Stimulated activated CD8-positive, alpha-beta memory T cell treated with anti-CD3 and anti-CD28 coated beads, Interleukin-12 subunit alpha, Interleukin-12 subunit beta, amount 100 ng/mL, for 24 hours (primary cell): ENCODE measurements around the gene GUCA2B.
A peak's percentile ranks its signal among the peaks of the same experiment; 100 is the strongest.

ENCODE experiments used
- DNase-seq: peaks from one replicate; pipeline ENCODE4 v3.0.0-alpha.2; 2020; ENCODE audit errors: extremely low read depth

GUCA2B gene

DNA sequence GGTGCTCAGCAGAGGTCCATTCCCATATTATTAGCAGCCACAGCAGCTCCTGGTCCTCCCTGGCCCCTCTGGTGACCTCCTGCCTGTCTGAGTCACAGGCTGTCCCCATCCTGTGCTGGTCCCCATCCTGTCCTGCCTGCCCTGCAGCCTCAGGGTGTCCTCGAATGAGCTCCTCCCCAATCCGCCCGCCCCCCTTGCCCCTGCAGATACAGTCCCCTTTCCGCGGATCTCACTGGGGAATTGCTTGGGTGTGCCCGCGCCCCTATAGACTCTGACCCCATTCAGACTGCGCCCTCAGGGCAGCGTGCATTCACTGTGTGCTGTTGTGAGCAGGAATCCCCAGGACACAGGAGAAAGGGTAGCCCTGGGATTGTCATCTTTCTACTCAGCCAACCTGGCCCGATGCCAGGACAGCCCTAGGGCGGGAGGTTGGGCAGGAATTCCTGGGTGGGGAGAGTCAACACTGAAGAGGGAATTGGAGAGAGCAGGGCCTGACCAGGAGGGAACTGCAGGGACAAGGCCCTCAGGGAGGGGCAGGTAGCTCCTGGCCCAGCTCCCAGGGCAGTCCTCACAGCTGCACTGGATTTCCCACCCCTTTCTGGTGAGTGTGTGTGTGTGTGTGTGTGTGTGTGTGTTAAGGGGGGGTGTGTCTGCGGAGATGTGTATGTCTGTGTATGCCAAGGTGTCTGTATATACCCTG, 12.5 kb downstream of the GUCA2B start:
- no peak for DNase-seq

DNA sequence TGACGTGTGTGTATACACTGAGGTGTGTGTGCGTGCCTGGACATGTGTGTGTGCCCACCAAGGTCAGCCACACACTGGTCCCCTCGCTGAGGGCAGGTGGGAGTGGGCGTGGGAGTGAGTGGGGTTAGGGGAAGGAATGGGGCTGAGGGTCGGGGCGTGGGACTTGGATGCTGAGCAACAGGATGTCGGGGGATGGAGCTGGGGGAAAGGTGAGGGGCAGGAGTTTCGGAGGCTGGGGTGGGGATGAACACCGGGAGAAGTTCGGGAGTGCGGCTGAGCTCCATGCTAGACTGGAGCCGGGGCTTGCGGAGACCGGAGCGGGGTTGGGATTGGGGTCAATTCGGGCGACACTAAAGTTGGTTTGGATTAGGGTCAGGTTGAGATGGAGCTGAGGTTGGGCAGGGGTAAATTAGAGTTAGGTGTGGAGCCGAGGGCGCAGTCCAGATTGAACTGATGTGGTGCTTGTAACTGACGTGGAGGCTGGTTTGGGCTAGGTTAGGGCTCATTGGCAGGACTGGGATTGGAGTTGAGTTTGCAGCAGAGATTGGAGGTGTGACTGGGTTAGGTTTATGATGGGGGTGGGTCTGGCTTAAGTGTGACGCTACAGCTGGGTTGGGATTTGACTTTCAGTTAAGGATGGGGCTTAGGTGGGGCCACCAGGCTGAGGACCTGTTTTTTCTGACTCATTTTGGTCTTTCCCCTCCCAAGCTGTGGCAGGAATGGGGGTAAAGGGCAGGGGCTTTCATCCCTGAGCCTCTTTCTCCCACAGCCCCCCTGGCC, 14.6 kb downstream of the GUCA2B start:
- DNase-seq = no peak

DNA sequence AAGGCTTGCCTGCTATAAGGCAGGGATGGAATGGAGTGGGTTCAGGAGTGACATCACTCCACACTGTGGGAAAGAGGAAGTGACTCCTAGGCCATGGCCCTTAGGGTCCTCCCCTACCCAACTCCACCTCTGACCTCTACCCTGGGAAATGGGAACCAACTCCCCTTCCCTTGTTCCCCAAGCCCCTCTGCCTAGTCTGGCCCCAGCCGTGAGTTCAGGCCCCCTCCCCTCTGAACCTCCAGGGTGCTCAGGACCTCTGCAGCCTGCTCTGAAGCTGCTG, 15.1 kb downstream of the GUCA2B start:
- DNase-seq = no peak

DNA sequence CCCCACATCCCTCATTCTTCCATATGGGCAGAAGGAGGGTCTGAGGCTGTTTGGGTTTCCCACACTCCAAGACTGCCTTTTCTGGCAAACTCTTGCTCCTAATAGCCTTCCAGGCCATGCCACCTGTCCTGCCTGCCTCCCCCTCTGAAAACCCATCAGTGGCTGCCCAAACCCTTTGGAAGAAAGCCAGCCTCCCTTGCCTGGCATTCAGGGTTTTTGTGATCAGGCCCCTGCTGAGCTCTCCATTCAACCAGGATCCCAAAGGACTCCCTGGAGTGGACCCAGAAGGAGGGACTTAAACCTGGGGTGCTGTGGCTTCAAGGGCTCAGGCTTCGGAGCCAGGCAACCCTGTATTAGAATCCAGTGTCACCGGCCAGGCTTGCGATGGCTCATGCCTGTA, 15.6 kb downstream of the GUCA2B start:
- DNase-seq = no peak

DNA sequence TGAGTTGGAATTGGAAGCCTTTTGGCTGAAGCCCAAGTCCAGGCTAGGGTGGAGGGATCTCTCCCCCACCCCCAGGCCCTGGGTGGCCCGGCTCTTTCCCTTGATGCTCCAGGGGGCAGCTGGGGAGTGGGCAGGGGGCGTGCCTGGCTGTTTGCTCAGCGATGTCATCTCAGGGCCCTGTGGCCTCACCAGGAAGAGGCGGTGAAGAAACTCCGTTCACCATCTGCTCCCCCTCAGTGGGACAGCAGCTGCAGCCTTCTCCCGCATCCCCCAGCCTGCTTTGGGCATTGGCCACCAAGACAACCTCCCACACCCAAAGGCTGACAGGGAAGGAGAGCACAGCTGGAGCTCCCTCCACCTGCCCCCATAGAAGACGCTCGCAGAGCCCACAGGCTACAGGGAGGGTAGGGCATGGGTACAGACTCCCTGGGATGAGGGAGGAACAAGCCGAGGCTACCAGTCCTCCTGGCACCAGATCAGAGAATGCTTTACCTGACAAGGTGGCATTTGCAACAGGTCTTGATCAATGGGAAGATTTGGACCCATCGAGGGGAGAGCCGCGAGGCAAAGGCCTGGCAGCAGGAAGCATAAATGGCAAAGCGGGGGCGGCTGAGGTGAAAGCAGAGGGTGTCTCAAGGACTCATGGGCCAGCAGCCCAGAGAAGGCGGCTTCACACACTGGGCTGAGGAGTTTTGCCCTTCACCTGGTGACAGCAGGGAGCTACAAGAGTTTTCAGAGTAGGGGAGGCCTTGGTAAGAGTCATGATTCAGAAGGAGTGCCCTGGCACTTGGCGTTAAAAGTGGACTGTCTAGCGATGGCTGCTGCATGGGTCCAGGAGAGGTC, 17.8 kb downstream of the GUCA2B start:
- DNase-seq = no peak

DNA sequence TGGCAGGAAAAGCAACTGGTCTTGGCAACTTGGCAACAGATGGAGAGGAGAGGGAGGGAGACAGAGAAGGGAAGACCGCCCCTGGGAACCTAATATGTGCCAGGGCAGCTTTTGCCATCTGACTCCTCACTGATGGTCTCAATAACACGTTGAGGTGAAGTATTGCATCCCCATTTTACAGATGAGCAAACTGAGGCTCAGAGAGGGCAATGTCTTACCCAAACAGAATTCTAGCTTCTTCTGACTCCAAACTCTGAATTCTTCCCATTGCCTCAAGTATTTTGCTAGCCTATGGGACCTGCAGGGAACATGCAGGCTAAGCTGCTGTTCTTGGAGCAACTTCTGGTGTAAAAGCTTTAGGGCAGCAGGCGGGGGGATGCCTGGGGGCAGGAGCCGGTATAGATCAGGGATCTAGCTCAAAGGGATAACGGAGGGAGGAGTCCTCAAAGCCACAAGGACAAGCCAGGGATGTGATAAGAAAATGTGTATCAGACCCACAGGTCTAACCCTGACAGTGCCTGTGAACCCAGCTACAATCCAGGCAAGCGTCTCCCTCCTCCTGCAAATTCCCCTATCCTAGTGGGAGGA, 18.6 kb downstream of the GUCA2B start:
- no peak for DNase-seq

DNA sequence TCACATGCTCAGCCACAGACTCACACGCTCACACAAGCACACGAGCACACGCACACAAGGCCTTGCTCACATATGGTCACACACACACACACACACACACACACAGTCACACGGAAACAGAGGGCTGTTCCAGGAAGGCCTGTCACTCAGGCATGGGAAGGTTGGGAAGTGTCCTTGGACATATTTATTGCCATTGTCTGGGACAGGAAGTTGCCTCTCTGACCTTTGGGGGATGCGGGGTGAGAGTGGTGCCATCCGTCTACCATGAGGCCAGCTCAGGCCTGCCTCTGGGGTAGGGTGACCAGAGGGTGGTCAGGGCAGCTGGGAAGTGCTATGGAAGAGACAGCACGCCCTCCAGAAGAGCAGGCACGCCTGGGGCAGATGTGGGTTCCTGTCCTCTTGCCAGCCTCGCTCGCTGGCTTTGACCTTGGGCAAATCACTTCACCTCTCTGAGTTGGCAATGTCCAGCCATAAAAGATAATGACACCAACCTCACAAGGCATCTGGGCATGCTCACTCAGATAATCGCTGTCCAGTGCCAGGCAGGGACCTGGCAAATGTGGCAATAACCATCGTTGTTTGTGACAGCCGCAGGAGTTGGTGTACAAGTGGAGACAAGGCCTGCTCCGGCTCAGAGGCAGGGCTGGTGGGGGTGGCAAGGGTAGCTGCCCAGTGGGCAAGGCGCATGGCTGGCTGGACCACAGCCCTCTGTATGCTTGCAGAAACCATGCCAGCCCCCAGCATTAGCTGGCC, 19.3 kb downstream of the GUCA2B start:
- no peak for DNase-seq

DNA sequence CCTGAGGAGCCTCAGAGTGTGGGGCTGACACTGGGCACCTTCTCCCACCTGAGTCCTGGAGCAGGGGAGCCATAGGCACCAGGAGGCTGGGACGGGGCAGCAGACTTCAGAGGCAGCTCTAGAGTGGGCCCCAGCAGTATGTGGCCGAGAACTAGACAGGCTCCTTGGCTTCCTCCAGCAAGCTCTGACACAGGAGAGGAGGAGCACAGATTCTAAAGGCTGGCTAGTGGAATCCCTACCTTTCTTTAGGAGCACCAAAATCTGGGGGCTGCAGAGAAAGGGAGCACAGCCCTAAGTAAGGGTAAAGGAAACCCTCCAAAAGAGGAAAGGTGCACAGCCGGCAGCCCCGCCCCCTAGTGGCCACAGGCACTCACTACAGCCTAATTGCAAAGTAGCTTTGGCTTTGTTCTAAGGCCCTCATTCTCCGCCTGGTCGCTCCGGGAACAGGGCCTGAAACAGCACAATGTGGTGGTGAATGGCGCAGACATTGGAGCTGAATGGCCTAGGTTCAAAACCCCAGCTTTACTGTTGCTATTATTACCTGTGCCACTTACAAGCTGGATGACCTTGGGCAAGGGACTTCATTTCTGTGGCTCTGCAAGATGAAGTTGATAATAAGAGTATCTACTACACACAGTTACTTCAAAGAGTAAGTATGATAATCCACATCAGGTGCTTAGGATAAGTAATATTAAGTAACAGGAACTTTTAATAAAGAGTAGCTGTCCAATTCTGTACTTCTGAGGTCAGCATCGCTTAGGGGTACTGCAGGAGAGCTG, 20.1 kb downstream of the GUCA2B start:
- DNase-seq = peak; percentile 30

DNA sequence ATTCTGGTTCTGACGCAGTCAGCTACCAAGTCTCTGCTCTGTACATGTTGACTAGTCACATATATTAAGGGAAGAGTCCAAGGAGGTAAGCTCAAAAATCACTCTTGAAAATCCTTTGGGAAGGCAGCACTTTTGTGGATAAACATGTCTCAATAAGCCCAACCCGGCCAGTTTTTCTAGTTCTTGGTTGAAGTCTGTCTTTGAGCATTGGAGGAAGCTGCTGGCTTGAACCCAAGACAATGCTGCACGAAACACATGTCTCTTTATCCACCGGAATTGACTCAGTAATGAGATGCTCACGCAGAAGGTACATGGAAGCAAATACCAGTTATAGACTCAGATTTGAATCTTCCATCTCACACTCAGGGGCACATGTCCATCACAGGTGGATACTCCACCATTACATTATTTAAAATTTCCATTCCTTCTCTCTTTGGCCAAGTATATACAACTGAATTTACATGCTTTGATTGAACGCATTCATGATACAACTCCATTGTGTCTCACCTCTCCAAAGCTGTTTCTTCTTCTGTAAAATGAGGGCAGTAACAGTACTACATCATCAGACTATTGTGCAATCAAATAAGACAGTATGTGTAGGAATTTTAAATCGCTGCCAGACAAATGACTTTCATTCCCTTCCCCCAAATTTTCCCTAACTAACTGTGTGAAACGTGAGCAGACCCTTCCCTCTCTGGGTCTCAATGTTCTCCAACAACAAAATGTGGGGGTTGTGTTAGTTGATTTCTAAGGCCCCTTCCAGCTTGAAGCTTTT, 20.9 kb downstream of the GUCA2B start:
- no peak for DNase-seq

DNA sequence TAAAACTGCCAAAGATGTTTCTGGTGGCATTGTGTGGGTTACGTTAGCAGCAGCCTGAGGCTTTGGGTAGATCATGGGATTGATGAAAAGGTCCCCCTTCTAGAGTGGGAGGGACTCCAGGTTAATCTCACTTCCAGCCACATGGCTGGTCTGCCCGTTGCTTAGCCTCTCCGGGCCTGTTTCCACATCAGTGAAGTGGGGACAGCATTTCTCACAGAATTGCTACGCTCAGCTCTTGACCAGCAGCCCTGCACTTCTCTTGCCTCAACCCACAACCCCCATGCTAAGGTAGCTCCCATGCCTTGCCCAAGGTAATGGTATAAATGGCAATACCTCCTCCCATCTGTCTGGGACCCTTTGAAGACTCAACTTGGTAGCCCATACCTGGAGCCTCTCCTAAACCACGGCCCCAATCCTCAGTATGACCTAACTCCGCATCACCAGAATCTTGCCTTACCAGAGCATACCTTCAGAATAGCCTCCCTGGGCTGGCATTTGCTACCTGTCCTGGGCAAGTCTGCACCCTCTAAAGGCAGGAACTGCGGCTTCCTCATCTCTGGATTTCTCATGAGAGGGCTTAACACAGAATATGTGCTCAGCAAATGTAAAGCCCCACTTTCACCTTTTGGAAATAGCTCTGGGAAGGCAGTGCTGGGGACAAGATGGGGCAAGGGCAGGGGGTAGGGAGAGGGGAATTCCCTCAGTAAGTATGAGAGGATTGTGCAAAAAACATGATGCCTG, 22.3 kb downstream of the GUCA2B start:
- no peak for DNase-seq

DNA sequence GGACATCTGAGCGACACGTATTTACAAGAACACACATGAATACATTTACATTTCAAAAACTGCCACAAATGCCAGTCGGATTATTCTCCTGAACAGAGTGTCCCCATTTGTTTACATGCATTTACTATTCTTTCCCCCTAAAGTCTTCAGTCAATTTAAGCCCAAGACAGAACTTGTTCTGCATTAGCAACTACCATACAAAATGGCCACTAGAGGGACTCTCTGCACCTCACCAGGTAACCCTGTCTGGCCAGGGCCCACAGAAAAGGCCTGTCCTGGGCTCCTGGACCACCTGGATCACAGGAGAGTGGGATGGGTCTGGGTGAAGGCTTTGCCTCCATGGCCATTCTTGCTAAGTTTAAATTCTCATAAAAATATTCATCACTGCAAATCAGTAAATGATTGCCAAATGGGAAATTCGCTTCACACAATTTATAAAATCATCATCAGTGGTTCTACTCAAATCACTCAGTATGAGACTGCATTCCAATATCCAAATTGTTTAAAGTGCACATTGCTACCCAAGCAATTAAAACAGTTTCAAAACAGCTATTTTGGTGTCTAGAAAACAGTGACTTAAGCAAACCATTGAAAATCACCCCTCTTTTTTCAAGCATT, 23.8 kb downstream of the GUCA2B start:
- no peak for DNase-seq

DNA sequence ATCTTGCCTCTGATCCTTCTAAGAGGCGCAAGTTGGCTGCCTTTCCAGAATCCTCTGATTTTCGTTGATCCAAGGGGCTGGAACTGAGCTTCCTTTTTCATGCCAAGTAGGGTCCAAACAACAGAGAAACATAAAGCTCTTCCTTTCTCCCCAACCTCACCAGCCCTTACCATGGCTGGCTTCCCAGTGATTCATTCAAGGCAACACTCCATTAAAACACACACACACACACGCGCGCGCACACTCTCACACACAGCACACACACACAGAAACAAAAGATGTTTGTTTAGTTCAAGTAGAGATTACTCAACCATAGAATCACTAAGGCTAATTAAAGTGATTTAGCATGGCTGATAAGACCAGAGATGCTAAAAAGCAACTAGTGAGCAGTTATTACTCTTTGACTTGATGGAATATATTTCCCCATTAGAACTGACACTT, 24.4 kb downstream of the GUCA2B start:
- no peak for DNase-seq

DNA sequence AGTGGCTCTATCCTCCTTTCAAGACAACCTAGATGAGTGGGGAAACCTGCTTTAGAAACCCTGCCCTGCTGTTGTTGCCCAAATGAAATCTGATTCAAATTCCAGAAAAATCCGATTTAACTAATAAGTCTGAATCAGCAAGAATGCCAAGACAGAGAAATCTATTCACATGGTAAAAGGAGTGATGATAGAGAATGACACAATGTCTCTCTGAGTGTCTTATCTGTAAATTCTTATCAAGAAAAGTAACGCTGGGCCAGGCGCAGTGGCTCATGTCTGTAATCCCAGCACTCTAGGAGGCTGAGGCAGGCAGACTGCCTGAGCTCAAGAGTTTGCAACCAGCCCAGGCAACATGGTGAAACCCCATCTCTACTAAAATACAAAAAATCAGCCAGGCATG, 25.0 kb downstream of the GUCA2B start:
- no peak for DNase-seq

DNA sequence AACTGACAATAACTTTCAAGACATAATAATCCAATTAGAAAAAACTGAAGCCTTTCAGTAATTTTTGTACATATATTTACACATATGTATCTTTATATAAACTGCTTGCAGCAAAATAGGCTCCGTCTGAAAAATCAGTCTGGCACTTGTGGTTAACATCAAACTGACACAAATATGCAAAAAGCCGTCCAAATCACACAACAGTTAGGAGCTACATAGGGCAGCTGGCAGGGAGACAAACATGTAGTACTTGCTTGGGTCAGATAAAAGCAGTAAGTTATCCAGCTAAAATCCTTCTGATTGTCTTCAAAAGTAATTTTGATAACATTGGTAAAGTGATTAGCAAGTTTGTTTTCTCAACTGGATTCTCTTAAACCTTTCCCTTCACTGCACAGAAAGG, 26.1 kb downstream of the GUCA2B start:
- no peak for DNase-seq

DNA sequence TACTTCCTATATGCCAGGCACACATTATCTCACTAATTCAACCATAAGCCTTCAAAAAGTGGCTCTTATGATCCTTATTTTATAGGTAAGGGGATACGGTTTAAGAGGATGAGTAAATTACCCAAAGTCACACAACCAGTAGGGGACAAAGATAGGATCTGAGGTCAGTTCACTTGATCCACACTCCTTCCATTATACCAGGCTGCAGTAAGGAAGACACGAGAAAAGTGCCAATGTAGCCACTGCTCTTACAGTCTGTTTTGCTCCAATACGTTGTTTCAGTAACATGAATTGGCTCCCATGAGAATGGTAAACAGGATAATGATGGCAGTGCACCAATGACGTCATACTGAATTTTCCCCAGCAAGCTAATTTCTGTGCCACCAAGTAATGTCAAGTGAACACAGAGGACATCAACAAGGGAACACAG, 26.7 kb downstream of the GUCA2B start:
- DNase-seq = no peak

DNA sequence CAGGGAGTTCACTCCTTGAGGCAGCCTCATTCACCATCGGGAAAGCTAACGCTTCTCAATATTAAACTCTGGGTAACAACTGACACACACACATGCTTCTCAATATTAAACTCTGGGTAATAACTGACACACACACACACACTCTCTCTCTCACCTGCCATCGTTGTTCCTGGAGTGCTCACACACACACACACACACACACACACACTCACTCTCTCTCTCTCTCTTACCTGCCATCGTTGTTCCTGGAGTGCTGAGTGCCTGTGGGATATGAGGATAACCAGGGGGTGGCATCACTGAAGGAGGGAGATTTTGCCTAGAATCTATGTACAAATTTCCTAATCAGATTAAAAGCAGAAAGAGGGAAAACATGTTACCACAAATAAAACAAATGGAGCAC, 28.5 kb downstream of the GUCA2B start:
- DNase-seq = no peak

DNA sequence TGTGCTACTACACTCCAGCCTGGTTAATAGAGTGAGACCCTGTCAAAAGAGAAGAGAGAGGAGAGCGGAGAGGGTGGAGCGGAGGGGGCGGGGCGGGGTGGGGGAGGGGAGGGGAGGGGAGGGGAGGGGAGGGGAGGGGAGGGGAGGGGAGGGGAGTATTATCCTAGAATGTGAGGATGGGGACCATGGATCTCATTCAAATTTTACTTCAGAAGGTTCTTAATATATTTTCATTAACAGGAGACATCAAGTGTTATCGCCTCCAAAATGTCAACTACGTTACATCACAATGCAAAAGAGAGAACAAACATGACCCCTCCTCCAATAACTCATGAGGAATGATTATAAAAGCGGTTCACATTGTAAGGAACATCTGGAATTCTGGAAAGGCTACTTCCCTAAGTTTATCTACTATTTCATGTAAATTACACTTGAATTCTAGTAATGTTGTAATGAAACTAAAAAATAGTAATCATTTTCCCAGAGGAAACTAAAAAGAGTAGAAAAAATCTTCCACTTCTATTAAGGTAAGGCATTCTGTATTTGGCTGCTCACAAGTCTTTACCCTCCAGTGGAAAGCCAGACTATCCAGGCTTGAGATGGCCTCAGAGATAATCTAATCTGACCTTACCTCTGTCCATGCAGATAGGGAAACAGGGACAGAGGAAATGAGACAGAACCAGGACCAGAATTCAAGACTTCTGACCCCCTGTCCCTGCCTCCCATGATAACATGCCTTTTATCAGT, 30.2 kb downstream of the GUCA2B start:
- DNase-seq = no peak

DNA sequence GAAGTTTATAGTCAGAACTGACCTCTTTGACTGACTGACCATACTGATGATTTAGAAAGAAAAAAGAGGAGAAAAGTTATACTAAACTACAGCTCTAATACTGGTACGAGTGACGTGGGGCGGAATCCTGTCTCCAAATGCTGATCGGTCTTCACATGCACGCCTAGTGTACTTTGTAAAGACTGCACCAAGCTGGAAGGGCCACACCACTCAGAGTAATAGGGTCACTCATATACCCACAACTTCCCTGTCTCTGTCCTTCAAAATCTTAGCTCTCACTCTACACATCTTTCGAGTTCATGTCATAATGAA, 30.7 kb downstream of the GUCA2B start:
- no peak for DNase-seq
